ENCODE measurements around the gene SLC19A1.

SLC19A1 gene

DNA sequence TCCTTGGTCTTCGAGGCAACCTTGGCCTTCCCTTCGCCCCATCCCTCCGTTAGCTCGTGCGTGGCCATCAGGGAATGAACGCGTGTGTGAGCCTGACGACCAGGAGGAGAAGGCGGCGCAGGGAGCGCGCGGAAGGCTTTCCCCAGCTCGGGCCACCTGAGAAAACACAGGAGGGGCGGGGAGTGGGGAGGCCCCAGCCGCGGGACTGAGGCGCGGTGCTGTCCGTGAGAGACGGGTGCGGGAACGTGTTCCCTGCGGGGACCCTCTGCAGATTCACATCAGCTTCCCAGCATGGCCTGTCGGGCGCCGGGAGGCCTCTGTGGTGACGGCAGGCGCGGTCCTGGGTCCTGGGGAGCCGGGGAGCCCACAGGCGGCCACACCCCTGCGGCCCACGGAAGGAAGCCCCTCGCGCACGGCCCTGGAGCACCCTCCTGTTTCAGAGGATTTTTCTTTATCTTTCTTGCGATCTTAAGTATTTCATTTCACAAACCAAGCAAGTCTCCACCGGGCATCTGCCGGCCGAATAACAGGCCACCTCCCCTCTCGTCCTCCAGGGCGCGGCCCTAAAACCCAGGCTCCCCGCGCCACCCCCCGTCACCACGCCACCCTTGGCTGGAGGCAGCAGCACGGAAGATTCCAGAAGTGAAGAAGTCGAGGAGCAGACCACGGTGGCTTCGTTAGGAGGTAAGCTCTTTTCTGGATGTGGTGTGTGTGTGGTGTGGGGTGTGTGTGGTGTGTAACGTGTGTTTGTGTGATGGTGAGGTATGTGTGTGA is 66.3 kb downstream of the SLC19A1 start:
- no peak for DNase-seq

- no peak for DNase-seq
These were observed 67.1 kb downstream of the SLC19A1 start for GRCh38 chr21:45475004-45475685.

- no peak for DNase-seq
These were observed 67.8 kb downstream of the SLC19A1 start for GRCh38 chr21:45474323-45474950.

GRCh38 chr21:45473496-45474322 is 68.5 kb downstream of the SLC19A1 start:
- DNase-seq, result no peak

DNA sequence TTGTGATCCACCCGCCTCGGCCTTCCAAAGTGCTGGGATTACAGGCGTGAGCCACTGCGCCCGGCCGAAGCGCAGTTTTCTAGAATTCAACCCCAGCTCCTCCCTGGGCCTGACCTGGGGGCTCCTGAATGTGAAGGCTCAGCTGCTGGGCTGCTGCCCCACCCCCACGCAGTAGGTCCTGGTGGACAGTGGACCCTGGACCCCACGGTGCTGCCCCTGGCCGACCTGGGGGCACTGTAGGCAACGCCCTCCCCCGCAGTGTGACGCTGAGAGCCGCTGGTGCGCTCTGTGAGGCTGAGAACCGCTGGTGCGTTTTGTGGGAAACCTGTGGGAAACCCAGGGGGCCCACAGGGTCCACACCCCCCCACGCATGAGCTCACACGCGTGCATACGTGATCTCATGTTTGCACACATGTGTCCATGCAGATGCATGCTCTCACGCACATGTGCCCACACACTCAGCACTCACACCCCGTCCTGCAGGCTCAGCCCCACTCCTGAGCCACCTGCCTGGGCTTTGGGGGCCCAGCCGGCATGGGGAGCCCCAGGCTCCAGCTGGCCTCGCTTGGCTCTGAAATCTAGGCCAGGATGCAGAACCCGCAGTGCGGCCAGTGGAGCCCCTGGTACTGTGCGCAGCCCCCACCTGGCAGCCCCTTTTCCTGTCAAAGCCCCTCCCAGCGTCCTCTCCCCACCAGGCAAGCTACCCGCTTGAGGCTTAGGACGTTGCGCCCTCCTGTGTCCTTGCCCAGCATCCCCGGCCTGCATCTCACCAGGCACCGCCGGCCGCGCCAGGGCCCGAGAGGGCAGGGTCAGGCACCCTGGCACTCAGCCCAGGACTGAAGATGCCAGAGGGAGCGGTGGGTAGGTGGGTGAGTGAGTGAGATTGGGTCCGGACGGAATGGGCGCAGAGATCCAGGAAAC is 69.5 kb downstream of the SLC19A1 start:
- DNase-seq, result no peak

GRCh38 chr21:45471525-45472221 is 70.6 kb downstream of the SLC19A1 start:
- DNase-seq, result no peak

GRCh38 chr21:45470773-45471524 is 71.3 kb downstream of the SLC19A1 start:
- no peak for DNase-seq

DNA sequence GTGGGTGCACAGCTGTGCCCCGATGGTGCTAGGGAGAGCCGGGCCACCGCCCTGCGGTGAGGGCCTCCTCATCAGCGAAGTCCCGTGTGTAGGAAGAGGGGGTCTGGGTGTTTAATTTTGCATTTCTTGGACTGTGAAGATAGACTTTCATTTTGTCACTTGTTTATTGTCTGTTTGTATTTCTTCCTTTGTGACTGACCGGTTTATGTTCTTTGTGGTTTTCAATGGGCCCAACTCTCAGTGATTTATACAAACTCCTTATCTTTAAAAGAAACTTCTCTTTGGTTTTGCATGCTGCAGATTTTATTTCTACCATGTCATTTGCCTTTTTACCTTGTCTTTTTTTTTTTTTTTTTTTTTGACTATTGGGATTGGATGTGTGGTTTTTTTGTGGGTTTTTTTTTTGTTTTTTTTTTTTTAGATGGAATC is 72.1 kb downstream of the SLC19A1 start:
- DNase-seq, result no peak

DNA sequence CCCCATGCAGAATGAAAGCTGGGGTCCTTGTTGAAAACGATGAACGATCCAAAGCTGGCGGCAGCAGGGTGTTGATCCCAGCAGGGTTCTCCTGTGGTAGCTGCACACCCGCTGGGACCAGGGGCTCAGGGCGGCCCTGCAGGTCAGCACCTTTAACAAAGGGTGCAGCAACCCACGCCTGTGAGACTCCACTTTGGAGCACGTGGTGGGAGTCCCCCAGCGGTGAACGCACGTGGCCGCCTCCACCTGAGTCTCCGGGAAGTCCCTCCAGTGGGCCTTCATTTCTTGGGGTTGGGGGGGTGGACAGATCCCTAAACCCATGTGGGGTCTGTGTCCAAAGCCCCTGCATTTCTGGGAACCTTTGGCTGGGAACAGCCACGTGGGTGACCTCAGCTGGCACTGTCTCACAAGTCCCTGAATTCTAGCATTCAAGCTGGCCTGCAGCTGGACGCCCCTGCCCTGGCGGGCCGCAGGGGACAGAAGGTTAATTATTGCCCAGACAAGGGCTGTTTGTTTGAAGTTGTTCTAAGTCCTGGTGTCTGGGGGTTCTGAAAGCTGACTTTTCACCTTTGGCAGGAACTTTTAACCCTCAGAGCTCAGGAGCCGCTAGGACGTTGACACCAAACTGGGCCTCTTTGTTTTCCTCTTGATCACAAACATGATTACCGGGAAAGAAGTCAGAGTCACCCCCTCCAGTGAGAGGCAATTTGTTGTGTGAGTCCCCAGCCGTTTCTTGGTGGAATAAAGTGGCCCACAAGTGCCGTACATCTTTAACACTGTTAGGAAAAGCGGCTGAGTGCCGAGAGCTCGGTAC is 72.8 kb downstream of the SLC19A1 start:
- DNase-seq, result no peak

DNA sequence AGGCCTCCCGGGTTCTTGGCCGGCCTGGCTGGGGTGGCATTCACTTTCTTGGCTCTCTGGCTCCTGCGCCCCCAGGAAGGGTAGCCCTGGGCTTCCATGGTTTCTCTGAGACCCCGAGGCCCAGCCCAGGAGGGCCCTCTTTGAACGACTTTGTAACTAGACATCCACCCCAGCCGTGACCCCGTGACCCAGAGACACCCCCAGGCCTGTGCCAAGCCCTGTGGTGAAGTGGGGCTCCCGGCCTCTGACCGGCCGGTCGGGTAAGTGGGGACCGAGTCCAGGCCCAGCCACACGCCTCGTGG is 73.3 kb downstream of the SLC19A1 start:
- DNase-seq, result no peak

DNA sequence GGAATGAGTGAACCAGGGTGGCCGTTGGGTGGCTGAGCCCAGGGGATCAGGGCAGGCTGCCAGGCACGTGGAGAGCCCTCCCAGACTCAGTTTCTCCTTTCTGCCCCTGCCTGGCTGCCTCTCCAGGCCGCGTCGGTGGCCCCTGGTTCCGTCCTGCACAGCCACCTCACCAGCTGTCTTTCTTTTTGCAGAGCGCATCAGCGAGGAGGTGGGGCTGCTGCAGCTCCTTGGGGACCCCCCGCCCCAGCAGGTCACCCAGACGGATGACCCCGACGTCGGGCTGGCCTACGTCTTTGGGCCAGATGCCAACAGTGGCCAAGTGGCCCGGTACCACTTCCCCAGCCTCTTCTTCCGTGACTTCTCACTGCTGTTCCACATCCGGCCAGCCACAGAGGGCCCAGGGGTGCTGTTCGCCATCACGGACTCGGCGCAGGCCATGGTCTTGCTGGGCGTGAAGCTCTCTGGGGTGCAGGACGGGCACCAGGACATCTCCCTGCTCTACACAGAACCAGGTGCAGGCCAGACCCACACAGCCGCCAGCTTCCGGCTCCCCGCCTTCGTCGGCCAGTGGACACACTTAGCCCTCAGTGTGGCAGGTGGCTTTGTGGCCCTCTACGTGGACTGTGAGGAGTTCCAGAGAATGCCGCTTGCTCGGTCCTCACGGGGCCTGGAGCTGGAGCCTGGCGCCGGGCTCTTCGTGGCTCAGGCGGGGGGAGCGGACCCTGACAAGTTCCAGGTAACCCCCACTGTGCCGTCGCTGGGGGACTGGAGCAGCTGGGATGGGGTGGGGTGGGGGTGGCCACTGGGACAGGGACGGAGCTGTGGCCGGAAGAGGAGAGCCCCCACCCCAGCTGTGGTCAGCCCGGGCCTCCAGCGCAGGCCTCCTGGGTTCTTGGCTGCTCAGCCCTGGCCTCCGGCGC is 73.9 kb downstream of the SLC19A1 start:
- DNase-seq, result no peak

GRCh38 chr21:45467221-45467779 is 74.9 kb downstream of the SLC19A1 start:
- no peak for DNase-seq

DNA sequence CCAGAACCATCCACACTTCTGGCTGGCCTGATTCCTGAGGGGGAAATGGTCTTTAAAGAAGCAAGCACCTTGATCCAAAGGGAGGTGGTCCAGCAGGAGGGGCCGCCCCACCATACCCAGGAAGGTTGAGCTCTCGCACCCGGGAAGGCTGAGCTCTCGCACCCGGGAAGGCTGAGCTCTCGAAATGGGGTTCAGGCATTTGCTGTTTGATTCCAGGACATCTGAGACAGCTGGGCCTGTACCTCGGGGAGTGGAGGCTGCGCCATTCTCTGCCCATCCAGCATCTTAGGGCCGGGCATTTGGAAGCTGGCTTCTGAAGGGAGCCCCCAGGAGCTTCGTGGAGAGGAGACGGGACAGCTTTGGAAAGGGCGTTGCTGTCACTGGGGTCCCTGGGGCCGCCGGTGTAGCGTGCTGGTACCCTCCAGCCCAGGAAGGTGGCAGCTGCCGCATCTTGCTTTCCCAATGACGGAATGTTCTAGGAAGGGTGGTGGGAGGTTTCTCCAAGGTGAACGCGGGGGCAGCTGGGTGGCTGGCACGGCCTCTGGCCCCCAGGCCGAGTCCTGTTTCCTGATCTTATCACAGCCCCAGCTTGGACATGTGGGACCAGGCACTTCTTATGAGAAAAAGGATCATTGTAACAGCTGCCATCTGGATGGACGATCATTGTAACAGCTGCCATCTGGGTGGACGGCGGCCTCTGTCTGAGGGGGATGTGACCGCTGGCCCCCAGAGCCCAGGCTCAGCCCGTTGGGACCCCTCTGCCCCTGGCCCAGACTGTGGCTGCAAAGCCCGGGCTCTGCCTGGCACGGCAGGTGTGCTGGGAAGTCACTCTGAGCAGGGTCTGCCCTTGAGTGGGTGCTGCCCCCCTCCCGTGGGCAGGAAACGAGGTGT is 75.7 kb downstream of the SLC19A1 start:
- DNase-seq, result no peak

- DNase-seq, result no peak
These were observed 76.5 kb downstream of the SLC19A1 start for GRCh38 chr21:45465611-45466329.

DNA sequence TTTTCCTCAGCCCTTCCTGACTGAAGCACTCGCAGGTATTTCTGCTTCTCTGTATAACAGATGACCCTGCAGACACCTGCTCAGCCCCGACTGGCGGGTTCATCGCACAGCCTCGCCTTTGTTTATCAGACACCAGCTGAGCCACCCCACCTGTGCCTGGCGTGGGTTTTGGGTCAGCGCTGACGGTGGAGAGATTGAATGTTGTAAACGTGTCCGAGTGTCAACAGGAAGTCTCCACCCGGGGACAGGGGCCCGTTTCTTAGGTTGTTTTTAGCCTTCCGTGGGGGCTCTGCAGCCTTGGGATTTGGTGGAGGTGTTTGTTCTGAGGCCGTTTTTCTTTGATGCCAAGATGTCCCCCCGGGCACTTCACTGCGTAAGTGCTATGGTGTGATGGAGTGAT is 77.1 kb downstream of the SLC19A1 start:
- no peak for DNase-seq

- no peak for DNase-seq
These were observed 77.9 kb downstream of the SLC19A1 start for GRCh38 chr21:45464309-45464708.

GRCh38 chr21:45463871-45464270 is 78.4 kb downstream of the SLC19A1 start:
- DNase-seq, result no peak

All from suppressor macrophage treated with lipopolysaccharide for 4 hours (primary cell).